ENCODE data around the gene CDKN2B-AS1. TPM values are rescaled to one million over a fixed set of nuclear protein-coding genes. Genes with fewer than 3 reads are reported as not detected.

The CDKN2B-AS1 gene
- total RNA-seq, 2 experiments from 2014 or later: 0.21 to 0.23 TPM

GRCh38 chr9:22169243-22169642 lies 174.7 kb downstream of the CDKN2B-AS1 start:
- DNase-seq: no peak
- CTCF ChIA-PET: no interaction called here
- H3K9me3 Mint-ChIP-seq (ENCODE audit: low read depth): no peaks in the 10 kb centered on the region
- no peak for ATAC-seq
- POLR2A ChIA-PET: no interaction called here
- no peaks in the 10 kb centered on the region for H3K4me1 Mint-ChIP-seq
- H3K27ac Mint-ChIP-seq: no peak overlapping the region
- H3K27me3 Mint-ChIP-seq: peaks cover 8% of the 10 kb centered on the region
- intact Hi-C loops (cut with DNase I, micrococcal nuclease): no loop called here
- H3K36me3 Mint-ChIP-seq (ENCODE audit: low read depth): no peaks in the 10 kb centered on the region
- H3K4me3 Mint-ChIP-seq: no peak overlapping the region

- H3K27me3 Mint-ChIP-seq: peaks cover 6% of the 10 kb centered on the region
- no peaks in the 10 kb centered on the region for H3K4me1 Mint-ChIP-seq
- intact Hi-C loops (cut with DNase I, micrococcal nuclease): no loop called here
- no peaks in the 10 kb centered on the region for H3K36me3 Mint-ChIP-seq (ENCODE audit: low read depth)
- no peak overlapping the region for H3K27ac Mint-ChIP-seq
- DNase-seq (no peak), ATAC-seq (no peak)
- H3K4me3 Mint-ChIP-seq: no peak overlapping the region
- no peaks in the 10 kb centered on the region for H3K9me3 Mint-ChIP-seq (ENCODE audit: low read depth)
- ChIA-PET POLR2A (no interaction called here), CTCF (no interaction called here)
These were observed 175.3 kb downstream of the CDKN2B-AS1 start for GRCh38 chr9:22169727-22170503.

Other genes starting within 250 kb of the CDKN2B-AS1 start
- 10 to 100 TPM; 59.6 to 77.0 TPM for gene MTAP, start 192.2 kb upstream of the CDKN2B-AS1 start, total RNA-seq
- gene CDKN2A, start 399 bp upstream of the CDKN2B-AS1 start, total RNA-seq: 1 to 10 TPM in 1 of 2 experiments, under 1 TPM in 1; 0.86 to 1.6 TPM
- not detected for gene CDKN2B, start 14.5 kb downstream of the CDKN2B-AS1 start, total RNA-seq

Measured in activated CD4-positive, alpha-beta T cell treated with anti-CD3 and anti-CD28 coated beads for 36 hours (primary cell).